ENCODE results near the gene UBE2QL1. TPM values are rescaled to one million over a fixed set of nuclear protein-coding genes. Genes with fewer than 3 reads are reported as not detected.

UBE2QL1 gene
- total and polyA plus RNA-seq, 4 donors = 0.43 to 3.3 (median 1.2) TPM

GRCh38 chr5:6501701-6502100, 53.0 kb downstream of the UBE2QL1 start:
- no peaks in the 10 kb centered on the region for H3K4me1 ChIP-seq (ENCODE audit: control insufficient read depth in 1 of 2, insufficient read depth in 2 of 2, low read length in 2 of 2)
- intact Hi-C loops (cut with DNase I) = no loop called here
- H3K4me3 ChIP-seq (ENCODE audit: low read length in 2 of 2) = no peak overlapping the region
- H3K9me3 ChIP-seq (ENCODE audit: control insufficient read depth, low read length) = no peaks in the 10 kb centered on the region
- no peaks in the 10 kb centered on the region for H3K27me3 ChIP-seq (ENCODE audit: control insufficient read depth in 1 of 2, insufficient read depth in 2 of 2, low read length in 1 of 2)
- ATAC-seq (ENCODE audit: low FRiP score) = no peak
- no peaks in the 10 kb centered on the region for H3K36me3 ChIP-seq (ENCODE audit: control insufficient read depth in 1 of 2, insufficient read depth in 2 of 2, low read length in 1 of 2)
- 91 to 95% methylated on average over 7 of the region's 7 CpGs for WGBS, 2 donors
- DNase-seq = no peak
- H3K27ac ChIP-seq (ENCODE audit: low read depth in 1 of 2, low read length in 2 of 2) = no peak overlapping the region

- no peaks in the 10 kb centered on the region for H3K27me3 ChIP-seq (ENCODE audit: control insufficient read depth in 1 of 2, insufficient read depth in 2 of 2, low read length in 1 of 2)
- no peak overlapping the region for H3K4me3 ChIP-seq (ENCODE audit: low read length in 2 of 2)
- H3K27ac ChIP-seq (ENCODE audit: low read depth in 1 of 2, low read length in 2 of 2) = no peak overlapping the region
- DNase-seq (no peak), ATAC-seq (ENCODE audit: low FRiP score) (no peak)
- H3K4me1 ChIP-seq (ENCODE audit: control insufficient read depth in 1 of 2, insufficient read depth in 2 of 2, low read length in 2 of 2) = no peaks in the 10 kb centered on the region
- 94 to 98% methylated on average over 4 of the region's 4 CpGs for WGBS, 2 donors
- intact Hi-C loops (cut with DNase I) = no loop called here
- no peaks in the 10 kb centered on the region for H3K9me3 ChIP-seq (ENCODE audit: control insufficient read depth, low read length)
- H3K36me3 ChIP-seq (ENCODE audit: control insufficient read depth in 1 of 2, insufficient read depth in 2 of 2, low read length in 1 of 2) = no peaks in the 10 kb centered on the region
These were observed 53.8 kb downstream of the UBE2QL1 start for GRCh38 chr5:6502421-6502820.

GRCh38 chr5:6503342-6503741, 54.7 kb downstream of the UBE2QL1 start:
- DNase-seq = no peak
- no peak for ATAC-seq (ENCODE audit: low FRiP score)
- Histone ChIP-seq H3K4me1 (ENCODE audit: control insufficient read depth in 1 of 2, insufficient read depth in 2 of 2, low read length in 2 of 2) (no peaks in the 10 kb centered on the region), H3K27me3 (ENCODE audit: control insufficient read depth in 1 of 2, insufficient read depth in 2 of 2, low read length in 1 of 2) (no peaks in the 10 kb centered on the region), H3K4me3 (ENCODE audit: low read length in 2 of 2) (no peak overlapping the region), H3K9me3 (ENCODE audit: control insufficient read depth, low read length) (no peaks in the 10 kb centered on the region), H3K27ac (ENCODE audit: low read depth in 1 of 2, low read length in 2 of 2) (no peak overlapping the region), H3K36me3 (ENCODE audit: control insufficient read depth in 1 of 2, insufficient read depth in 2 of 2, low read length in 1 of 2) (no peaks in the 10 kb centered on the region)
- WGBS, 2 donors = 94 to 96% methylated on average over 4 of the region's 4 CpGs
- intact Hi-C loops (cut with DNase I) = no loop called here

GRCh38 chr5:6504677-6505415, 56.2 kb downstream of the UBE2QL1 start:
- no peak overlapping the region for H3K27ac ChIP-seq (ENCODE audit: low read depth in 1 of 2, low read length in 2 of 2)
- H3K27me3 ChIP-seq (ENCODE audit: control insufficient read depth in 1 of 2, insufficient read depth in 2 of 2, low read length in 1 of 2) = no peaks in the 10 kb centered on the region
- H3K36me3 ChIP-seq (ENCODE audit: control insufficient read depth in 1 of 2, insufficient read depth in 2 of 2, low read length in 1 of 2) = no peaks in the 10 kb centered on the region
- no peaks in the 10 kb centered on the region for H3K4me1 ChIP-seq (ENCODE audit: control insufficient read depth in 1 of 2, insufficient read depth in 2 of 2, low read length in 2 of 2)
- H3K4me3 ChIP-seq (ENCODE audit: low read length in 2 of 2) = no peak overlapping the region
- whole genome bisulfite sequencing, 2 donors = 87 to 90% methylated on average over 8 of the region's 8 CpGs
- no peak for ATAC-seq (ENCODE audit: low FRiP score)
- DNase-seq = no peak
- no peaks in the 10 kb centered on the region for H3K9me3 ChIP-seq (ENCODE audit: control insufficient read depth, low read length)
- intact Hi-C loops (cut with DNase I) = no loop called here

- H3K9me3 ChIP-seq (ENCODE audit: control insufficient read depth, low read length) = no peaks in the 10 kb centered on the region
- H3K36me3 ChIP-seq (ENCODE audit: control insufficient read depth in 1 of 2, insufficient read depth in 2 of 2, low read length in 1 of 2) = no peaks in the 10 kb centered on the region
- DNase-seq (no peak), ATAC-seq (ENCODE audit: low FRiP score) (no peak)
- 72 to 91% methylated on average over 3 of the region's 3 CpGs for WGBS, 2 donors
- H3K4me1 ChIP-seq (ENCODE audit: control insufficient read depth in 1 of 2, insufficient read depth in 2 of 2, low read length in 2 of 2) = no peaks in the 10 kb centered on the region
- H3K4me3 ChIP-seq (ENCODE audit: low read length in 2 of 2) = no peak overlapping the region
- no peak overlapping the region for H3K27ac ChIP-seq (ENCODE audit: low read depth in 1 of 2, low read length in 2 of 2)
- H3K27me3 ChIP-seq (ENCODE audit: control insufficient read depth in 1 of 2, insufficient read depth in 2 of 2, low read length in 1 of 2) = no peaks in the 10 kb centered on the region
- intact Hi-C loops (cut with DNase I) = no loop called here
These were observed 56.7 kb downstream of the UBE2QL1 start for GRCh38 chr5:6505416-6505755.

GRCh38 chr5:6505783-6506557, 57.3 kb downstream of the UBE2QL1 start:
- Histone ChIP-seq H3K27me3 (ENCODE audit: control insufficient read depth in 1 of 2, insufficient read depth in 2 of 2, low read length in 1 of 2) (no peaks in the 10 kb centered on the region), H3K9me3 (ENCODE audit: control insufficient read depth, low read length) (no peaks in the 10 kb centered on the region), H3K4me3 (ENCODE audit: low read length in 2 of 2) (no peak overlapping the region), H3K36me3 (ENCODE audit: control insufficient read depth in 1 of 2, insufficient read depth in 2 of 2, low read length in 1 of 2) (no peaks in the 10 kb centered on the region), H3K4me1 (ENCODE audit: control insufficient read depth in 1 of 2, insufficient read depth in 2 of 2, low read length in 2 of 2) (no peaks in the 10 kb centered on the region), H3K27ac (ENCODE audit: low read depth in 1 of 2, low read length in 2 of 2) (no peak overlapping the region)
- ATAC-seq (ENCODE audit: low FRiP score) (no peak), DNase-seq (no peak)
- WGBS, 2 donors = 95 to 96% methylated on average over 11 of the region's 11 CpGs
- intact Hi-C loops (cut with DNase I) = no loop called here

- Histone ChIP-seq H3K27ac (ENCODE audit: low read depth in 1 of 2, low read length in 2 of 2) (no peak overlapping the region), H3K4me3 (ENCODE audit: low read length in 2 of 2) (no peak overlapping the region), H3K4me1 (ENCODE audit: control insufficient read depth in 1 of 2, insufficient read depth in 2 of 2, low read length in 2 of 2) (no peaks in the 10 kb centered on the region), H3K27me3 (ENCODE audit: control insufficient read depth in 1 of 2, insufficient read depth in 2 of 2, low read length in 1 of 2) (no peaks in the 10 kb centered on the region), H3K9me3 (ENCODE audit: control insufficient read depth, low read length) (no peaks in the 10 kb centered on the region), H3K36me3 (ENCODE audit: control insufficient read depth in 1 of 2, insufficient read depth in 2 of 2, low read length in 1 of 2) (no peaks in the 10 kb centered on the region)
- WGBS, 2 donors = 92% methylated on average over 16 of the region's 16 CpGs
- DNase-seq (no peak), ATAC-seq (ENCODE audit: low FRiP score) (no peak)
- intact Hi-C loops (cut with DNase I) = no loop called here
These were observed 58.0 kb downstream of the UBE2QL1 start for GRCh38 chr5:6506611-6507010.

GRCh38 chr5:6508931-6509330, 60.3 kb downstream of the UBE2QL1 start:
- no peaks in the 10 kb centered on the region for H3K9me3 ChIP-seq (ENCODE audit: control insufficient read depth, low read length)
- no peaks in the 10 kb centered on the region for H3K27me3 ChIP-seq (ENCODE audit: control insufficient read depth in 1 of 2, insufficient read depth in 2 of 2, low read length in 1 of 2)
- ATAC-seq (ENCODE audit: low FRiP score) (no peak), DNase-seq (no peak)
- no peak overlapping the region for H3K4me3 ChIP-seq (ENCODE audit: low read length in 2 of 2)
- H3K4me1 ChIP-seq (ENCODE audit: control insufficient read depth in 1 of 2, insufficient read depth in 2 of 2, low read length in 2 of 2) = no peaks in the 10 kb centered on the region
- H3K36me3 ChIP-seq (ENCODE audit: control insufficient read depth in 1 of 2, insufficient read depth in 2 of 2, low read length in 1 of 2) = no peaks in the 10 kb centered on the region
- WGBS, 2 donors = 81 to 85% methylated on average over 11 of the region's 11 CpGs
- intact Hi-C loops (cut with DNase I) = no loop called here
- H3K27ac ChIP-seq (ENCODE audit: low read depth in 1 of 2, low read length in 2 of 2) = no peak overlapping the region

- no peak overlapping the region for H3K27ac ChIP-seq (ENCODE audit: low read depth in 1 of 2, low read length in 2 of 2)
These were observed 61.5 kb downstream of the UBE2QL1 start for GRCh38 chr5:6510132-6510531.

More at GRCh38 chr5:6510132-6510531, 61.5 kb downstream of the UBE2QL1 start:
- ATAC-seq (ENCODE audit: low FRiP score) = no peak
- no peaks in the 10 kb centered on the region for H3K36me3 ChIP-seq (ENCODE audit: control insufficient read depth in 1 of 2, insufficient read depth in 2 of 2, low read length in 1 of 2)
- 85 to 88% methylated on average over 2 of the region's 2 CpGs for WGBS, 2 donors
- no peaks in the 10 kb centered on the region for H3K4me1 ChIP-seq (ENCODE audit: control insufficient read depth in 1 of 2, insufficient read depth in 2 of 2, low read length in 2 of 2)
- intact Hi-C loops (cut with DNase I) = no loop called here
- no peaks in the 10 kb centered on the region for H3K27me3 ChIP-seq (ENCODE audit: control insufficient read depth in 1 of 2, insufficient read depth in 2 of 2, low read length in 1 of 2)
- DNase-seq = no peak
- H3K4me3 ChIP-seq (ENCODE audit: low read length in 2 of 2) = no peak overlapping the region
- no peaks in the 10 kb centered on the region for H3K9me3 ChIP-seq (ENCODE audit: control insufficient read depth, low read length)
